Parathyroid adenoma (tissue), 2 donors: ENCODE data around the gene LTB4R2.

Experiments used
- H2AFZ ChIP-seq: fragments of 300-600 bp; sonication (generic); one replicate; pipeline ENCODE4 v1.7.0; 2017; ENCODE audit warnings: antibody characterized with exemption, mild to moderate bottlenecking
- H3K27ac ChIP-seq: fragments of 300-600 bp; sonication (generic); one replicate; pipeline ENCODE4 v1.7.0; 2017
- H3K27me3 ChIP-seq: fragments of 300-600 bp; sonication (generic); one replicate; pipeline ENCODE4 v1.7.0; 2017; ENCODE audit warnings: low read length; ENCODE audit not compliant: control insufficient read depth, insufficient read depth
- H3K36me3 ChIP-seq: fragments of 300-600 bp; sonication (generic); one replicate; pipeline ENCODE4 v1.7.0; 2017; ENCODE audit warnings: low read length; ENCODE audit not compliant: control insufficient read depth, insufficient read depth
- H3K4me1 ChIP-seq: fragments of 300-600 bp; sonication (generic); one replicate; pipeline ENCODE4 v1.7.0; 2017; ENCODE audit warnings: control low read depth
- H3K4me2 ChIP-seq: fragments of 300-600 bp; sonication (generic); one replicate; pipeline ENCODE4 v1.7.0; 2017; ENCODE audit warnings: low read length
- H3K4me3 ChIP-seq: fragments of 300-600 bp; sonication (generic); one replicate; pipeline ENCODE4 v1.7.0; 2017; ENCODE audit warnings: low read depth, low read length
- H3K79me2 ChIP-seq: fragments of 300-600 bp; sonication (generic); one replicate; pipeline ENCODE4 v1.7.0; 2017; ENCODE audit warnings: control low read depth
- H3K9ac ChIP-seq: fragments of 300-600 bp; sonication (generic); one replicate; pipeline ENCODE4 v1.7.0; 2017; ENCODE audit warnings: mild to moderate bottlenecking
- H3K9me3 ChIP-seq: fragments of 300-600 bp; sonication (generic); one replicate; pipeline ENCODE4 v1.7.0; 2017; ENCODE audit warnings: low read length; ENCODE audit not compliant: control insufficient read depth
- TF ChIP-seq, protein P1 (sequence below): fragments of 300-600 bp; sonication (generic); IDR thresholded peaks from one replicate; pipeline ENCODE4 v1.7.0; 2017; ENCODE audit warnings: antibody characterized with exemption, mild to moderate bottlenecking
- donor health status: primary hyperparathyroidism.

Gene LTB4R2

DNA sequence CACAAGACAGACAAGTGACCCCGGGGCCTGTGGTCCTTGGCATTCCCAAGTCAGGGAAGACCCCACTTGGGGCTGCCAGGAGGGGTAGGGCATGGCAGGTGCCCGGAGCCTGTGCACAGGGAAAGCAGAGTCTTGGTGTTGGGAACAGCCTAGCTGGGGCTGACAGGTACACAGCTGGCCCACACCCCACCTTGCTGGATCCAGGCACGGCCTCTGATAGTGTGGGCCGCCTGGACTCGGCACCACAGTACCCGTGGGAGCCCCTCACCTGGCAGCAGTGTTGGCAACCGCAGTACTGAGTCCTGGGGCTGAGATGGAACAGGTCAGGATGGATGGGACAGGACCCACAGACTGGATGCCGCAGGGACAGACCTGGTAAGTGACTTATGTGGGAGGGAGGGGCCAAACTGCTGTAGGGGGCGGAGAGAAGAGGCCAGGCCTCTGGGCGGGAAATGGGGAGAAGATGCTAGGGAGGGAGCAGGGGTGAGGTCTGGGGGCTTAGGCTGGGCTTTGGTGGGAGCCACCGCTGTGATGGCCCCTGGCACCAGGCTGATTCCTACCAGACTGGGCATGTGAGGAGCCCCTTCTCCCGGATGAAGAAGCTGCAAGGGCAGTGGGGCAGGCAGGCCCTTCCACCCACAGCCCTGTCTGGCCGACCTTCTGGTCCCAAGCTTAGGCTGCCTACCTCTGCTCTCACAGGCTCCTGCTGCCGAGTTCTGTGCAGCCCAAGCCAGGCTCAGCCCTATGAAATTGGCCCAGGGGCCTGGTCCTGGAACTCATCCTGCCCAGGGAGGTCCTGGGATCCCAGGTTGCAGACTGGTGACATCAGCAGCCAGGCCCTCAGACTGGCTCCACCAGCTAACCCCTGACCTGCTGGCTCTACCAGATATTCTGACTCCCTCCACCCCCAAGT lies 46.9 kb upstream of the LTB4R2 start, which contains the start of gene TGM1:
Gene TGM1, minus strand, starts transcription at position 357 of the 913 bp plus-strand sequence. CDS start 825 bp downstream, outside the sequence.
- TF ChIP-seq, protein P1, sequence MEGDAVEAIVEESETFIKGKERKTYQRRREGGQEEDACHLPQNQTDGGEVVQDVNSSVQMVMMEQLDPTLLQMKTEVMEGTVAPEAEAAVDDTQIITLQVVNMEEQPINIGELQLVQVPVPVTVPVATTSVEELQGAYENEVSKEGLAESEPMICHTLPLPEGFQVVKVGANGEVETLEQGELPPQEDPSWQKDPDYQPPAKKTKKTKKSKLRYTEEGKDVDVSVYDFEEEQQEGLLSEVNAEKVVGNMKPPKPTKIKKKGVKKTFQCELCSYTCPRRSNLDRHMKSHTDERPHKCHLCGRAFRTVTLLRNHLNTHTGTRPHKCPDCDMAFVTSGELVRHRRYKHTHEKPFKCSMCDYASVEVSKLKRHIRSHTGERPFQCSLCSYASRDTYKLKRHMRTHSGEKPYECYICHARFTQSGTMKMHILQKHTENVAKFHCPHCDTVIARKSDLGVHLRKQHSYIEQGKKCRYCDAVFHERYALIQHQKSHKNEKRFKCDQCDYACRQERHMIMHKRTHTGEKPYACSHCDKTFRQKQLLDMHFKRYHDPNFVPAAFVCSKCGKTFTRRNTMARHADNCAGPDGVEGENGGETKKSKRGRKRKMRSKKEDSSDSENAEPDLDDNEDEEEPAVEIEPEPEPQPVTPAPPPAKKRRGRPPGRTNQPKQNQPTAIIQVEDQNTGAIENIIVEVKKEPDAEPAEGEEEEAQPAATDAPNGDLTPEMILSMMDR = no peak
- Histone ChIP-seq H3K4me2 (no peak within 1 kb of the TSS), H3K36me3 (no peaks in the 10 kb centered on the region), H3K79me2 (no peaks in the 10 kb centered on the region), H3K4me1 (no peaks in the 10 kb centered on the region), H3K9ac (no peak within 1 kb of the TSS), H3K4me3 (no peak within 1 kb of the TSS), H3K27ac (no peak within 1 kb of the TSS), H3K9me3 (no peaks in the 10 kb centered on the region), H3K27me3 (no peaks in the 10 kb centered on the region), H2AFZ (no peak within 1 kb of the TSS)

- Histone ChIP-seq H3K27me3 (no peaks in the 10 kb centered on the region), H3K27ac (no peak overlapping the region), H3K4me2 (no peak overlapping the region), H3K9ac (no peak overlapping the region), H3K79me2 (no peaks in the 10 kb centered on the region), H3K36me3 (no peaks in the 10 kb centered on the region), H3K4me1 (no peaks in the 10 kb centered on the region), H2AFZ (no peak overlapping the region), H3K9me3 (no peaks in the 10 kb centered on the region), H3K4me3 (no peak overlapping the region)
- TF ChIP-seq, protein P1 = no peak
Measured at GRCh38 chr14:24263848-24264247, 46.1 kb upstream of the LTB4R2 start.

GRCh38 chr14:24264298-24264697 lies 45.6 kb upstream of the LTB4R2 start:
- H2AFZ ChIP-seq = no peak overlapping the region
- no peak overlapping the region for H3K9ac ChIP-seq
- H3K4me1 ChIP-seq = no peaks in the 10 kb centered on the region
- H3K9me3 ChIP-seq = no peaks in the 10 kb centered on the region
- H3K36me3 ChIP-seq = no peaks in the 10 kb centered on the region
- TF ChIP-seq, protein P1 = no peak
- no peaks in the 10 kb centered on the region for H3K27me3 ChIP-seq
- H3K79me2 ChIP-seq = no peaks in the 10 kb centered on the region
- H3K4me2 ChIP-seq = no peak overlapping the region
- no peak overlapping the region for H3K4me3 ChIP-seq
- H3K27ac ChIP-seq = no peak overlapping the region

GRCh38 chr14:24266344-24267244 lies 43.3 kb upstream of the LTB4R2 start:
- no peak overlapping the region for H3K9ac ChIP-seq
- no peak overlapping the region for H3K4me3 ChIP-seq
- H3K4me2 ChIP-seq = no peak overlapping the region
- H3K4me1 ChIP-seq = peaks cover 5% of the 10 kb centered on the region
- H3K27me3 ChIP-seq = no peaks in the 10 kb centered on the region
- TF ChIP-seq, protein P1 = no peak
- H3K36me3 ChIP-seq = no peaks in the 10 kb centered on the region
- H3K27ac ChIP-seq = no peak overlapping the region
- no peak overlapping the region for H2AFZ ChIP-seq
- no peaks in the 10 kb centered on the region for H3K79me2 ChIP-seq
- no peaks in the 10 kb centered on the region for H3K9me3 ChIP-seq
